Activated CD4-positive, alpha-beta T cell treated with anti-CD3 and anti-CD28 coated beads, Interleukin-2, Interleukin-4, amounts not matched to agents 100 ng/mL and 50 ng/mL, durations not matched to agents 16 hours and 8 hours (primary cell): ENCODE data around the gene RAB6B.

Source experiments
- DNase-seq: peaks from one replicate; pipeline ENCODE4 v3.0.0-alpha.2; 2020; ENCODE audit warnings: low spot score

The RAB6B gene

GRCh38 chr3:133835961-133836360 is 59.7 kb downstream of the RAB6B start:
- no peak for DNase-seq

DNA sequence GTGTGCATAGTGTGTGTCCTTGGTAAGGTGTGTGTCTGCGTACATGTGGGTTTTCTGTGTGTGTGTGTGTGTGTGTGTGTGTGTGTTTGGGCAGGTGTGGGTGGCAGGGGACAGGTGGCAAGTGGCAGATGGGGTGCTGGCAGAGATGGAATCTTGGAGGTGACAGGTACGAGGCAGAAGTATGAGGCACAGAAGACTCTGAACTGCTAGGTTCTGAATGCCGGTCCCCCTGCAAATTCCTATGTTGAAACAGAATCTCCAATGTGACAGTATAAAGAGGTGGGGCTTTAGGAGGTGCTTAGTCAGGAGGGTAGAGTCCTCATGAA is 60.3 kb downstream of the RAB6B start:
- DNase-seq: no peak

DNA sequence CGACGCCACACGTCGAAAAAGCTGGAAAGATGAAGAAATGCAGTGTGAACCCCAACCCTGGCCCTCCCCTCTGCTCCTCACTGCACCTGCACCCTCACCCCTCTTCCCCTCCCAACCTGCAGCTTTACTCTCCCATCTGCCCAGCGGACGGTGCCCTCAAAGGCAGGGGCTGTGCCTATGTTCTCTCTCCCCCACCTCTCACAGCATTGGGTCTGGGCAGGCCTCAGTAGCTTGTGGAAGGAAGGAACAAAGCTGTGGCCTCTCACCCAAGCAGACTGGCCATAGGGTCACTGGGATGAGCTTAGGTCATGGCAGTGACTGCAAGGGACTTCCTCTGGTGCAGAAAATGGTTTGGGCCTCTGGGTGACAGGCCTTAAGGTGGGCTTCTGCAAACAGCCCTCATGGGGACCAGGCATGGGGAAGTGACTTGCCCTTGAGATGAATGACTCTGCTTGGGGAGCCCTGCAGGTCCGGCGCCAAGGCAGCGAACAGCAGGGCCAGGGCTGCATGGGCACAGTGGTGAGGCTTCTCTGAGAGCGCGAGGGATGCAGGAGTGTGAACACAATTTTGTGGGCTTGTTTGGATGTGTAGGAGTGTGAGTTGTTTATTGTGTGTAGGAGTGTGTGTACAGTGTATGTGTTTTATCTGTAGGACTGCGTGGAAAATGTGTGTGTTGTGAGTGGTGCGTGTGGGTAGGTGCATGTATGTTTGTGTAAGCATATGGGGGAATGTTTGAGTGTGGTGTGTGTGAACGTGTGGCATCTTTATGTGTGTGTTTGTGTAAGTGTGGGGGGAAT is 60.9 kb downstream of the RAB6B start:
- no peak for DNase-seq

DNA sequence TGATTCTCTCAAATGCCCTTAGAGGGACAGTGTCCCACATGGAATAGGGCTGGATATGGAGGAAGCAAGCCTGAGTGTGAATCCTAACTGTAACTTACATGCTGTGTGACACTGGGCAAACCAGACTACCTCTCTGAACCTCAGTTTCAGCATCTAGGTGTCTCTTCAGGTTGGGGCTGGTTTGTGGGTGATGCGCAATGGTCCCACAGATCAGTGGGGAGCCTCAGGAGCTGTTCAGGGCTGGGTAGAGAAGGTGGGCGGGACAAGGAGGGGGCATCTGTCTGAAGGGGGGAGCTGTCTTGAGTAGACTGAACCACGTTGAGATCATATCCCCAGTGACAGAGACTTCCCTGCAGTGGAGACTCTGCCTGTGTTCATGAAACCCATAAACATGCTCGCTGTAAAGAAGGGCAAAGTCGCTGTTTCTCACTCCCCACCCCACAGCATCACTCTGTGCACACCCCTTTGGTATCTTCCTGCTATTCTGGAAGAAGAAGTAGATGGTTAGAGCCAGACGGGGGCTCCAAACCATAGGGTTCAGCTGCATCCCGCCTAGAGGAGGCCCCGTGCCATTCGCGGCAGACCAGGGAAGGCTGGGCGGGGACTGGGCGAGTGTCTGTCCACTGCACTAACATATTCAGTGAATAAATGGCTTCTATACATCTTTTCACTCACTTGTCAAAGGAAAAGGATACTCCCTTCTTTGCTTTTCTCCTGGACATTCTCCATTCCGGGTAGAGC is 61.6 kb downstream of the RAB6B start:
- DNase-seq: no peak

DNA sequence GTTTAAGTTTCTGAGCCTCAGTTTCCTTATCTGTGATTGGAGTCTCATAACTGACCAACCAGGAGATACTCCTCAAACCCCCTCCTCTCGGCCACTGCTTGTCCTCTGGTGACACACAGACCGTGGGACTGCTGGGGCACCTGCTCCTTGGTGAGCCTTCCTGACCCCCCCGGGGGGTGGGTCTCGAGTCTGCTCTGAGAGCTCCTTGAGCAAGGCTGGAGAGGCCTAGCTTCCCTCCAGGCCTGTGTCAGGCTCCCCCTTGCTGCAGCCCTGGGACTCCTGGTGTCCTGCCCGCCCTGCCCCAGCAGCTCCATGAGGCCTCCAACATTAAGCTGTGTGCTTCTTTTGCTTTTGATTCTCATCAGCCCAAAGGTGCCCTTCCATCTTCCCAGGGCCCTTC is 62.4 kb downstream of the RAB6B start:
- no peak for DNase-seq

DNA sequence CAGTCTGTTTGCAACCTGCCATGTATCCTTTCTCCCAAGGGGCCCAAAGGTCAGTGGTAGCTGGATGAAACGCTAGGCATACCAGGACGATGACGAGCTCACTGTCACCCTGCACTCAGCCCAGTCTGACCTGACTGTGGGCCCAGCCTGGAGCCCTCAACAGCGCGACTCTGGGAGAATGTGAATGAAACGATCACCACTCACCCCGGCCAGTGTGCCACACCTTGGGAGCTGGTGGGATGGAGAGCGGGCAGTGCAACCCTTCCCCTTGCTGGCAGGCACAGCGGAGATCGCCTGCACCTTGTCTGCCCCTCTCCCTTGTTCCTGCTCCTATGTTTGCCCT is 62.9 kb downstream of the RAB6B start:
- DNase-seq: no peak

DNA sequence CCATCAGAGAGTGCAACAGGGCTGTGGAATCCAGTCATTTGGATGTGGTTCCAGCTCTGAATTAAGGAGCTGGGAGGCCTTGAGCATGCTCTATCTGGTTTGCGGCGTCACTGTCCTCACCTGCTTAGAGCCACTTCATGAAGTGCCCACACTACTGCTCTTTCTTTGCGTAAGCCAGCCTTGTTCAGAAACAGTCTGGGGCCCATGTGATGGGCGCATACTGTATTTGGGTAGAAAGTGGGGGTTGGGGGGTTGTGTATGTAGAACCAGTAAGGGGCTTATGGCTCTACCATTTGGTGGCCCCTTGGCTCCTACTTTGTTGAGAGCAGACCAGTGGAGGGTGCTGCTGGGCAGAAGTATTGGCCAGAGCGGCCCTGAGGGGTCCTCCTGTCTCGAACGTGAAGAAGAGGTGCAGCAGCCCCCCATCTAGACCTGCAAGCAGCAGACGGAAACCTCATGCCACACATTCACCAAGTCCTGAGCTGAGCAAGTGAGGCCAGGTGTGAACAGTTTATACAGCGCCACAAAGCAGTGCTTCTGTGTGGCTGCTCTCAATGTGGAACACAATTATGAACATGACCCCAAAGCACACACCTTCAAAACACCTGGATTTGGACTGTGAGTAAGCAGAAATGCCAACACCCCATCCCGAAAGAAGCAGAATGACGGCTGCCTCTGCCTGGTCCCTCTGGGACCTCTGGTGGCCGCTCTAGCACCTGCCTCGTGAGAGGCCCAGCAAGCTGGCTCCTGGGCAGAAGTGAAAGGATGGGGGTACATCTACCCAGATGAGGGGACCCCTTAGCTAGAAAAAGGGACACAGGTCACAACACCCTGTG is 63.5 kb downstream of the RAB6B start:
- DNase-seq: no peak

DNA sequence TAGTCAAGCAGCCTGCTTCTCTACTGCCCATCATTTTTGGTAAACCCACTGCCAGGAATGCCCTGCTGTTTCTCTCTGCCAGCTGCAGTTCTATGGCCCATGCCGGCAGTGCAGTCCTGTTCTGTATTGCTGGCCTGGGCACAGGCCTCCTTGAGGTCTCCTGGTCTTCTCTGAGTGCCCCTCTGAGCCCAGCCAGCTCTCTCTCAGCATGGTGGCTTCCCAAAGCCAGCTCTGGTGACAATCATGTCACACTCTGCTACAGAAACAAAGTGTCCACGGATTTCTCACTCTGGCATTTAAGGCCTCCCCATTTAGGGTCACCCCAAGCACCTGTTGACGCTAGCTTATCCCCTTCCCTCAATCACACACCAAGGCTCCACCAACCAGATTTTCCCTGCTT is 65.6 kb downstream of the RAB6B start:
- DNase-seq: no peak

- no peak for DNase-seq
Measured at GRCh38 chr3:133829310-133829707, 66.4 kb downstream of the RAB6B start.

DNA sequence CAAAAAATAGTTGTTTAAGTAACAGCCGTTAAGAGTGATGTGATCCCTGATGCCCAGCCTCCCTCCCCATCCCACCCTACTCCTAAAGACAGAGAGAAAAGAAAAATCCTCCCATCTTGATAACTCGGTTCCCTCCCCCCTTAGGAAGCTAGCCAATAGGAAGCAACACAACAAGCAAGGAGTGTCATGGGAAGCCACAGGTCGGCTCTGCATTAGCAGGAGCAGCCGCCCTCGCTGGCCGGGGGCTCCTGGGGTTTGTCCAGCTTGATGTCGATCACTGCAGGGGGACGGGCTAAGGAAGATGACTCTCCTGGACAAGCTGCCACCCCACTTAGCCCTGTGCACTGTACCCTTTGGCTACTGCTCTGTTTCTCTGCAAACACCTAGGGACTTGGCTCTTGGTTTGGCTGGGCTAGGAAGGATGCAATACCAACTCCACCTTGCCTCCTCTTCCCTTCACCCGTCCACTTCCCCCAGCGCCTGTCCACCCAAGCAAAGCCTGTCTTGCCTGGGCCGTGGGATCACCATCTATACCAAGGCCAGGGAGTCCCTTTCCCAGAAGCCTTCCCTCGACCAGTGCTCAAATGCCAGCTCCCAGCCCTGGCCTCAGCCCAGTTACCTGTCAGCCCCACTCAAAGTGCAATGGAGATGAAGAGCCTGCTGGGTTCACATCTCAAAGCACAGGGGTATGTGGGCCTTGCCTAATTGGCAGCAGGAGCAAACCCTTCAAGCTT is 66.9 kb downstream of the RAB6B start:
- DNase-seq: no peak

DNA sequence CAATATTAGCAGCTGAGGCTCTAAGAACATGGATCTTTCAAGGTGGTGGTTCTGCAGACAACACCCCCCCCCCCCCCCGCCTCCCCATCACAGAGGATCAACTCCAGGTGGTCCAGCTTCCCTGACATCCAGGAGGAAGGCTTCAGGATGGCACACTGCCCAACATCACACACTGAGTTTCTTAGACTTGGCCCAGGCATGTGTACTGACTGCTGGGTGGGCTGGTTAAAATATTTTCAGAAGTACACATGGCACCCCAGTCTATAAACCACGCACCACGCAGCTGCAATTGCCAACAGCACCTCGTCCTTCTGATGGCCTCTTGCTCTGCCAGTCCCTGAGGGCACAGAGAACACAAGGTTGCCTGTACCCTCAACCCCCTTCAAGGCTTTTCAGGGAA is 68.0 kb downstream of the RAB6B start:
- no peak for DNase-seq

DNA sequence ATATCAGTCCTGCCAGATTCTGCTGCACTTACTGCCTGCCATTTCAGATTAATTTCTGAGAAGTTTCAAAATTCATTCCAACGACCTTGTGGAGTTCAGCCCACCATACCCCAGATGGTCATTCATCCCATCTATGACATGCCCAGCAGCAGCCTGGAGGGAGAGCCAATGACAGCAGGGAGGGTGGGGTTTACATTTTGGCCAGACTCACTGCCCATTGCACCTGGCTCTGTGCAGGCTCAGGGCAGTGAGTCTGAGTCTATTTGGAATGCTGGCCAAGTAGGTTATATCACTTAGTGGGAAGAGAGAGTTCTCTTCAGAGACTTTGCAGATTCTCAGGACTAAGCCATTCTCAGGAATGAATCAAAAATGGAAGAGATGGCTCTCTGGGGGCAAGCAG is 68.5 kb downstream of the RAB6B start:
- no peak for DNase-seq

GRCh38 chr3:133825969-133826727 is 69.5 kb downstream of the RAB6B start:
- no peak for DNase-seq

GRCh38 chr3:133824961-133825485 is 70.7 kb downstream of the RAB6B start:
- no peak for DNase-seq

DNA sequence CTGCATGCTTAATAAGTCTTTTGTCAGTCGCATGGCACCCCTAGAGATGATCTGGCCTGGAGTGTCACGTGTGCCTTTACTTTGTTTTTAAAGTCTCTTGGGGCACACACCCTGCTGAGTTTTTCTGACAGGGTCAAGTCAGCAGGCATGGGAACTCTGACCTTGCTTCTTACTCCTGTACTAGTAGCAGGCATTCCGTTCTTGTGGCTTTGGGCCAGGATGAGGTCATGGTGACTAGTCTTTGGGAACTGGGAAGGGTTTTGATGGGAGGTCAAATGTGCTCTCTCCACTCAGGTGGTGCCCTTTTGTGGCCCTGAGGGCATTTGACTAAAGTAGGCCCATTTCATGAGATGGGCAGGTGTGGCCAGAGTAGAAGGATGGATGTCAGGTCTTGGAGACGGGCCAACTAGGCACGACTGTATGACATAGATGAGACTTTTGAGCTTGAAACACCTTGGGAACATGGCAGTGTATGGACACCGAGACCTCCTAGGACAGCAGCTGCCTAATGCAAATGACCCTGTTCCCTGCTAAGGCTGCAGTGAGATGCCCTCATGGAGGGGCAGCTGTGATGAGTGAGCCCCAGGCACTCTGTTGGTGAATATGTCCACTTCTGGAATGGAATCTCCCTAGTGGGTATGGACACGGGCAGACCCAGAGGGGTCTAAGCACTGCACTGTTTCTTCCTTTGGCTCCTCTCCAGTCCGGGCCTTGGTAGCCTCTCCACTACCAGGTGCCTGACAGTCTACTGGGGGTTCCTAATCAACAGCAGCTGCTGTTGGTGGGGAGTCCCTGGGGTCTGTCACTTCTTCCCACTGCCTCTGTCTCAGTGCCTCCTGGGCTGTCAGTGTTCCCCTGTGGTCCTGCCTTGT is 73.7 kb downstream of the RAB6B start:
- no peak for DNase-seq

DNA sequence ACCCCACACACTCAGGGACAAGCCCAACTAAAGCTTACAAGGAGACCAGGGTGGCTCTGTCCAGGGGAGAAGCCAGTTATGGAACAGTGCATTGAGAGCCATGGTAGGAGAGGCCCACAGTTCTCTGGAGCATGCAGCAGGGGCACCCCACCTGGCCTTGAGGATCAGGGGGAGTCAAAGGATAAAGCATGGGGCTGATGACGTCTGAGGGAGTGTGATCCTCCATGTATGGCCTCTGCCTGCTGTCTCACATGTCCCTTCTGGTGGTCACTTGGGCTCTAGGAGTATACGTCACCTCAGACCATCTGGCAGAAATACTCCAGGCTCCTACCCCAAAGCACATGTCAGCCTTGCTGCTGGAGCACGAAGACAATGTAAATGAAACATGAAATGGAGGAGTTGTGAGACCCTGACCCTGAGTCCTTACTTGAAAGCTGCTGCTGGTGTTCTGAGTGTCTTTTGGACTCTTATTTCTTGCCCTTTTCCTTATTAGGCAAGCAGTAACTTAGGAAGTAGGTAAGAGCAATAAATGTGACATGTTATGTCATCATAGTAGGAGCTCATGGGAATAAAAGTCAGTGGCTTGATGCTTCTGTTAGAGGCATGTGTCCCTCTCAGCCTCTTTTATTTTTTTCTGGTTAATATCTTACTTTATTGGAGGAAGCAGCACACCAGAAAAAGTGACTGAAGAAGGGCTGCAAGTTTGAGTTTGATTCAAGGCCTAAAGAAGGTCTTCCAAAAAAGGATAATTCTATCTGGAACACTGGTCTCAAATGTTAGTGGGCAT is 74.6 kb downstream of the RAB6B start:
- no peak for DNase-seq

DNA sequence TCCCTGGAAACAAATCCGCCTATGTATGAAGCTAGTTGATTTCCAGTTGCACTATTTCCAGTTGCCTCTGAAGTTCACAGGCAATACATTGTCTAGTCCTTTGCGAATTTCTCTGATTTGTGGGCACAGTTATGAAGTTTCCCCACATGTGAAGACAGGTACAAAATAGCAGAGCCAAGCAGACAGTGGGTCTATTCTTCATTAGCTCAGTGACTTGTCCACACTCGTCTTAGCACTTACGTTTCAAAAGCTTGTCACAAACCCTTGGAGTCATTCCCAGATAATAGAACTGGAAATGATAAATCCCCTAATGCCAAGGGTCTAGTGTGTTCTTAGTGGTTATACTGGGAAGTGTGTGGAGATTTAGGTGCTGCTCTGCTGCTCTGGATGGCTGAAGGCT is 75.6 kb downstream of the RAB6B start:
- DNase-seq: no peak

DNA sequence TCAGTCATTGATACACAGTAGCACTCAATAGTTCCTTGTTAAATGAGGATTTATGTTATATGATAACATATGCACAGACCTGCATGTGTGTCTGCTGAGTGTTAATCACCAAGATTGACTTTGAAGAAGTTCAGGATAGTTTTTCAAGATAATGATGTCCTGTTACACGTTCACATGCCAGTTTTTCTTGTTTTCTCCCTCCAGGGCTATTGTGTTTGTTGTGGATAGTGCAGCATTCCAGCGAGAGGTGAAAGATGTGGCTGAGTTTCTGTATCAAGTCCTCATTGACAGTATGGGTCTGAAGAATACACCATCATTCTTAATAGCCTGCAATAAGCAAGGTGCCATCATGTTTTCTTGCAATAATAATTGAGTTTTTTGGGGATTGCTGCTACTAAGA is 80.3 kb downstream of the RAB6B start:
- DNase-seq: no peak

DNA sequence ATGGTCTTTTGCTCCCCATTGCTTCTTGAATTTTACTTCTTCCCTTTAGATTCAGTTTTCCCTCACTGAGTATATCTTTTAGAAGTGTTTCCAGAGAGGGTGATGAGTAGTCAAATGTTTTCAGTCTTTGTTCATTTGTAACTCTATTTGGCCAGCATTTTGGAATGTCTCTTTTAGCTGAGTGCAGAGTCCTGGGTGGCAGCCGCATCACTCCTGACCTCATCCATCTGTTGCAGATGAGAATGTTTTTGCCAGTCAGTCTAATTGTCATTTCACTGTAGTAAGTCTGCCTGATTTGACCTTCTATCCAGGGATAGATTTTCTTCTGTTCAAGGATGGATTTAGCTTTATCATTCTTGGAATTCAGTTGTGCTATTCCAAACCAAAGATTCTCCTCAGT is 82.8 kb downstream of the RAB6B start:
- DNase-seq: no peak
